ENCODE results near the gene BORCS5.

- TF ChIP-seq CTCF (IDR thresholded peaks at IDR 0.05) (peak; percentile 61 to 76 (median 68)), POLR2A (IDR thresholded peaks at IDR 0.05) (no peak)
Observed at GRCh38 chr12:12327802-12328201, 29.1 kb upstream of the BORCS5 start.

All from uterus (tissue), 2 donors.